K562 (cell line): Measurements from ENCODE around the gene ARHGAP22. TPM values are rescaled to one million over a fixed set of nuclear protein-coding genes. Genes with fewer than 3 reads are reported as not detected.

Source experiments
- ADNP ChIP-seq: fragments of 200-800 bp; sonication (Bioruptor generic); IDR thresholded peaks from 2 replicates; pipeline ENCODE4 v1.6.1; 2016; ENCODE audit warnings: missing genetic modification characterization, missing compliant biosample characterization
- BCOR ChIP-seq: fragments of 450-650 bp; IDR thresholded peaks from 2 replicates; pipeline ENCODE4 v1.6.1; 2016
- GTF2A2 ChIP-seq: IDR thresholded peaks from 2 replicates; pipeline ENCODE4 v1.6.1; 2016; ENCODE audit warnings: mild to moderate bottlenecking, missing genetic modification characterization, missing compliant biosample characterization
- HNRNPLL ChIP-seq: fragments of 200-400 bp; formaldehyde crosslinking; IDR thresholded peaks from 2 replicates; pipeline ENCODE4 v1.6.1; 2017; ENCODE audit warnings: low read length, low read depth, mild to moderate bottlenecking; ENCODE audit not compliant: poor library complexity, severe bottlenecking
- KHSRP ChIP-seq: fragments of 450-650 bp; IDR thresholded peaks from 2 replicates; pipeline ENCODE4 v1.6.1; 2017
- MCM3 ChIP-seq: fragments of 450-650 bp; IDR thresholded peaks from 2 replicates; pipeline ENCODE4 v1.6.1; 2016
- MXI1 ChIP-seq: IDR thresholded peaks from 2 replicates; pipeline ENCODE4 v1.6.1; 2011; ENCODE audit warnings: low read depth, mild to moderate bottlenecking, improper control_type of control experiment, low read length
- MYBL2 ChIP-seq, 2 experiments: fragments of 450-650 bp in 1 of 2; sonication (generic) in 1 of 2; formaldehyde crosslinking in 1 of 2; IDR thresholded peaks; 2 replicates each; pipeline versions ENCODE4 v1.6.1 to v1.8.1; 2017 to 2022; ENCODE audit warnings: borderline replicate concordance in 1 of 2, inconsistent platforms in 1 of 2, low read depth in 1 of 2, mild to moderate bottlenecking in 1 of 2, missing genetic modification reagents in 1 of 2, moderate library complexity in 1 of 2
- POLR2A ChIP-seq: fragments of 450-650 bp; conservative IDR thresholded peaks from 2 replicates; pipeline ENCODE4 v1.6.1; 2016
- RFX1 ChIP-seq: fragments of 450-650 bp; IDR thresholded peaks from 2 replicates; pipeline ENCODE4 v1.6.1; 2016; ENCODE audit warnings: mild to moderate bottlenecking, moderate library complexity
- SIN3A ChIP-seq, 2 experiments: fragments of 150-350 bp in 1 of 2; IDR thresholded peaks; 2 replicates each; pipeline ENCODE4 v1.6.1; 2011 to 2016; ENCODE audit warnings: borderline replicate concordance in 2 of 2, low read depth in 2 of 2, low read length in 2 of 2, mild to moderate bottlenecking in 2 of 2, moderate library complexity in 2 of 2; ENCODE audit not compliant: control insufficient read depth in 1 of 2
- SRSF3 ChIP-seq: fragments of 200-400 bp; formaldehyde crosslinking; IDR thresholded peaks from 2 replicates; pipeline ENCODE4 v1.6.1; 2016; ENCODE audit warnings: mild to moderate bottlenecking, low read length, moderate library complexity; ENCODE audit not compliant: insufficient read depth
- TARDBP ChIP-seq: fragments of 450-650 bp; IDR thresholded peaks from 2 replicates; pipeline ENCODE4 v1.6.1; 2016
- TEAD1 ChIP-seq, 2 experiments: fragments of 450-650 bp in 1 of 2; sonication (generic) in 1 of 2; formaldehyde crosslinking; IDR thresholded peaks; 2 replicates each; pipeline versions ENCODE4 v1.4.0 to v1.8.0; 2020 to 2022; ENCODE audit warnings: mild to moderate bottlenecking in 2 of 2, missing genetic modification reagents in 1 of 2
- ZNF134 ChIP-seq: fragments of 250-450 bp; sonication (Bioruptor Pico); conservative IDR thresholded peaks from 2 replicates; pipeline ENCODE4 v1.4.0; 2020
- ZNF274 ChIP-seq: IDR thresholded peaks from 2 replicates; pipeline ENCODE4 v1.6.1; 2011; ENCODE audit warnings: low read depth, mild to moderate bottlenecking, low read length, moderate library complexity, borderline replicate concordance
- ZNF282 ChIP-seq: sonication (generic); formaldehyde crosslinking; IDR thresholded peaks from 2 replicates; pipeline ENCODE4 v1.8.1; 2023; ENCODE audit warnings: missing genetic modification reagents
- ZNF311 ChIP-seq: fragments of 250-450 bp; sonication (Bioruptor Pico); IDR thresholded peaks from 2 replicates; pipeline ENCODE4 v1.4.0; 2020; ENCODE audit warnings: mild to moderate bottlenecking, moderate library complexity
- ZNF444 ChIP-seq: fragments of 250-450 bp; sonication (Bioruptor Pico); IDR thresholded peaks from 2 replicates; pipeline ENCODE4 v1.4.0; 2020; ENCODE audit warnings: mild to moderate bottlenecking, moderate library complexity
- ZNF551 ChIP-seq: fragments of 250-450 bp; sonication (Bioruptor Pico); IDR thresholded peaks from 2 replicates; pipeline ENCODE4 v1.5.0; 2021; ENCODE audit warnings: mild to moderate bottlenecking, moderate library complexity
- ZNF696 ChIP-seq: fragments of 250-450 bp; sonication (Bioruptor Pico); conservative IDR thresholded peaks from 2 replicates; pipeline ENCODE4 v1.4.0; 2020; ENCODE audit warnings: mild to moderate bottlenecking, moderate library complexity
- ZNF830 ChIP-seq: fragments of 250-450 bp; sonication (Bioruptor Pico); IDR thresholded peaks from 2 replicates; pipeline ENCODE4 v1.5.0; 2021; ENCODE audit warnings: mild to moderate bottlenecking
- polyA plus RNA-seq, 8 experiments: library from polyadenylated mRNA; depleted of rRNA in 4 of 8; stranded (reverse) in 5 of 8; unstranded in 3 of 8; fragments of >200 nt; fragmentation: Nextera tagmentation in 2 of 8; fragmentation: Illumina TruSeq in 1 of 8; extraction: Ambion mirVana in 2 of 8; extraction: Trizol in 1 of 8; gene quantifications; 2 replicates each; pipeline versions ENCODE4 v1.2.1 to v1.2.3, GENCODE V29; 2011 to 2014; ENCODE audit warnings: inconsistent platforms in 1 of 8, missing spikeins in 1 of 8
- total RNA-seq, 7 experiments: library from RNA; depleted of rRNA in 6 of 7; stranded (reverse); fragments of >200 nt in 6 of 7; fragmentation: Illumina TruSeq in 2 of 7; extraction: Trizol in 2 of 7; gene quantifications; 2 replicates each; pipeline versions ENCODE4 v1.2.1 to v1.2.3, GENCODE V29; 2011 to 2021; ENCODE audit warnings: low replicate concordance in 1 of 7
- TF ChIP-seq, protein P1 (sequence below), 2 experiments: fragments of 450-650 bp in 1 of 2; sonication (generic) in 1 of 2; formaldehyde crosslinking in 1 of 2; IDR thresholded peaks in 1 of 2; conservative IDR thresholded peaks in 1 of 2; 2 replicates each; pipeline versions ENCODE4 v1.6.1 to v1.8.1; 2016 to 2023; ENCODE audit warnings: mild to moderate bottlenecking in 2 of 2, moderate library complexity in 2 of 2, inconsistent platforms in 1 of 2, missing genetic modification reagents in 1 of 2
- TF ChIP-seq, protein P2 (sequence below): fragments of 450-650 bp; formaldehyde crosslinking; IDR thresholded peaks from 2 replicates; pipeline ENCODE4 v1.4.0; 2020; ENCODE audit warnings: mild to moderate bottlenecking
- TF ChIP-seq, protein P3 (sequence below): fragments of 250-450 bp; sonication (Bioruptor Pico); IDR thresholded peaks from 2 replicates; pipeline ENCODE4 v1.8.0; 2021; ENCODE audit warnings: moderate library complexity, mild to moderate bottlenecking, inconsistent platforms
- TF ChIP-seq, protein P4 (sequence below): IDR thresholded peaks from 2 replicates; pipeline ENCODE4 v1.6.1; 2012; ENCODE audit warnings: low read depth, low read length, improper control_type of control experiment, borderline replicate concordance

ARHGAP22 gene
- total and polyA plus RNA-seq, 9 of the 15 experiments (the other 6 are each of a cell fraction or from before 2014, with no cell fraction given): 1.3 to 28.1 (median 12.7) TPM

DNA sequence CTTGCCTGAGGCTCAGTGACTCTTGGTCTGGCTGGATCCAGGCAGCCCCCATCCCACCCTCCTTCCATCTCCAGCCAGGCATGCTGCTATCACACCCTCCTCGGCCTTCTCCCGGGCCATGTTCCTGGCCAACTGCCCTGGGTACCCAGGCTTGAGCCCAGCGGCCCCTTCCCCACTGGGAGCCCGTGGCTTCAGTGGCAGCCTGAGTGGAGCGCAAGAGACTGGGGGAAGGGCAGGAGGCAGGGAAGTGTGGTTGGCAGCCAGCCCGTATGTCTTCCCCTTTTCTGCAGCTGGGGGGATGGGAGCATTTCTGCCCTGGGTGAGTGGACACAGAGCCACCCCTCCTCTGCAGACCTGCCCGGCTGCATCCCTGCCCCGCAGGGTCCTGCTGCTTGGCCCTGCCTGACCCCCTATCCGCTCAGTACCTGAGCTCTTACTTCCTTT is 148.5 kb downstream of the ARHGAP22 start (continued):
- TF ChIP-seq TARDBP (no peak), SRSF3 (no peak), ZNF696 (no peak), RFX1 (no peak), GTF2A2 (tag) (no peak), ZNF830 (CRISPR knock-in tag) (no peak), TEAD1 (CRISPR knock-in tag; IDR thresholded peaks at IDR 0.05) (peak in 1 of 2 experiments; percentile 51; a peak in 1 of 4 replicates), SIN3A (IDR thresholded peaks at IDR 0.05; ENCODE audit: borderline replicate concordance in 2 of 2, control insufficient read depth in 1 of 2, low read depth in 2 of 2, low read length in 2 of 2) (no peak), MXI1 (no peak), ZNF444 (CRISPR knock-in tag) (0 out of 2 replicates have a peak, but pooled peaks have one; percentile 20), ZNF311 (CRISPR knock-in tag) (peak; percentile 67), POLR2A (no peak), MCM3 (no peak), ZNF134 (CRISPR knock-in tag) (no peak), HNRNPLL (no peak), ZNF282 (no peak), KHSRP (no peak), ADNP (tag) (no peak), ZNF551 (CRISPR knock-in tag) (no peak), ZNF274 (no peak), MYBL2 (IDR thresholded peaks at IDR 0.05; ENCODE audit: low read depth) (no peak), MYBL2 (CRISPR knock-in tag; IDR thresholded peaks at IDR 0.05; ENCODE audit: borderline replicate concordance) (no peak), BCOR (peak; percentile 27; the same call in 1 of the 2 replicates)
- TF ChIP-seq, protein P1, sequence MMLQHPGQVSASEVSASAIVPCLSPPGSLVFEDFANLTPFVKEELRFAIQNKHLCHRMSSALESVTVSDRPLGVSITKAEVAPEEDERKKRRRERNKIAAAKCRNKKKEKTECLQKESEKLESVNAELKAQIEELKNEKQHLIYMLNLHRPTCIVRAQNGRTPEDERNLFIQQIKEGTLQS (IDR thresholded peaks at IDR 0.05): no peak
- TF ChIP-seq, protein P1 (CRISPR knock-in tag; conservative IDR thresholded peaks at IDR 0.05): no peak
- TF ChIP-seq, protein P2, sequence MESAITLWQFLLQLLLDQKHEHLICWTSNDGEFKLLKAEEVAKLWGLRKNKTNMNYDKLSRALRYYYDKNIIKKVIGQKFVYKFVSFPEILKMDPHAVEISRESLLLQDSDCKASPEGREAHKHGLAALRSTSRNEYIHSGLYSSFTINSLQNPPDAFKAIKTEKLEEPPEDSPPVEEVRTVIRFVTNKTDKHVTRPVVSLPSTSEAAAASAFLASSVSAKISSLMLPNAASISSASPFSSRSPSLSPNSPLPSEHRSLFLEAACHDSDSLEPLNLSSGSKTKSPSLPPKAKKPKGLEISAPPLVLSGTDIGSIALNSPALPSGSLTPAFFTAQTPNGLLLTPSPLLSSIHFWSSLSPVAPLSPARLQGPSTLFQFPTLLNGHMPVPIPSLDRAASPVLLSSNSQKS (CRISPR knock-in tag): no peak
- TF ChIP-seq, protein P3, sequence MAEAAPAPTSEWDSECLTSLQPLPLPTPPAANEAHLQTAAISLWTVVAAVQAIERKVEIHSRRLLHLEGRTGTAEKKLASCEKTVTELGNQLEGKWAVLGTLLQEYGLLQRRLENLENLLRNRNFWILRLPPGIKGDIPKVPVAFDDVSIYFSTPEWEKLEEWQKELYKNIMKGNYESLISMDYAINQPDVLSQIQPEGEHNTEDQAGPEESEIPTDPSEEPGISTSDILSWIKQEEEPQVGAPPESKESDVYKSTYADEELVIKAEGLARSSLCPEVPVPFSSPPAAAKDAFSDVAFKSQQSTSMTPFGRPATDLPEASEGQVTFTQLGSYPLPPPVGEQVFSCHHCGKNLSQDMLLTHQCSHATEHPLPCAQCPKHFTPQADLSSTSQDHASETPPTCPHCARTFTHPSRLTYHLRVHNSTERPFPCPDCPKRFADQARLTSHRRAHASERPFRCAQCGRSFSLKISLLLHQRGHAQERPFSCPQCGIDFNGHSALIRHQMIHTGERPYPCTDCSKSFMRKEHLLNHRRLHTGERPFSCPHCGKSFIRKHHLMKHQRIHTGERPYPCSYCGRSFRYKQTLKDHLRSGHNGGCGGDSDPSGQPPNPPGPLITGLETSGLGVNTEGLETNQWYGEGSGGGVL (CRISPR knock-in tag): no peak
- TF ChIP-seq, protein P4, sequence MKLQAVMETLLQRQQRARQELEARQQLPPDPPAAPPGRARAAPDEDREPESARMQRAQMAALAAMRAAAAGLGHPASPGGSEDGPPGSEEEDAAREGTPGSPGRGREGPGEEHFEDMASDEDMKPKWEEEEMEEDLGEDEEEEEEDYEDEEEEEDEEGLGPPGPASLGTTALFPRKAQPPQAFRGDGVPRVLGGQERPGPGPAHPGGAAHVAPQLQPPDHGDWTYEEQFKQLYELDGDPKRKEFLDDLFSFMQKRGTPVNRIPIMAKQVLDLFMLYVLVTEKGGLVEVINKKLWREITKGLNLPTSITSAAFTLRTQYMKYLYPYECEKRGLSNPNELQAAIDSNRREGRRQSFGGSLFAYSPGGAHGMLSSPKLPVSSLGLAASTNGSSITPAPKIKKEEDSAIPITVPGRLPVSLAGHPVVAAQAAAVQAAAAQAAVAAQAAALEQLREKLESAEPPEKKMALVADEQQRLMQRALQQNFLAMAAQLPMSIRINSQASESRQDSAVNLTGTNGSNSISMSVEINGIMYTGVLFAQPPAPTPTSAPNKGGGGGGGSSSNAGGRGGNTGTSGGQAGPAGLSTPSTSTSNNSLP: no peak
